ENCODE measurements around the gene LRRC7. TPM values are rescaled to one million over a fixed set of nuclear protein-coding genes. Genes with fewer than 3 reads are reported as not detected.

LRRC7 gene
- total RNA-seq, 1 donor from 2014 or later = 11.5 TPM

DNA sequence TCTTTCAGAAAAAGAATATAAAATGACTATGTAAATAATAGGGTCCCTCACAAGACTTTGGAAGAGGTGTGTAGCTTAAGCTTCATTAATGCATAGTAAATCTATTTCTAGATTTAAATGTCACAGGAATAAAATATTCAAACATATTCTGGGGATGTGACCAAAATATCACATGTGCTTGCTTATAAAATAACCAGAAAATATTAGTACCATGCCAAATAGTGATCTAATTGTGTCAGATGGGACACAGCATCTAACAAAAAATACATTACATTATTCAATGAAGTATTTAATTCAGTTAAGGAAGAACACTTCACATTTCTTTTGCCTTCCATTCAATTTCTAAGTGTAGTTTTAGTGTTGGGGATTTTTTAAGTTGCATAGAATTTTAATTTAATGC is 458.1 kb downstream of the LRRC7 start:
- H3K27me3 ChIP-seq (ENCODE audit: control insufficient read depth in 3 of 3, insufficient read depth in 3 of 3, low read length in 3 of 3) = no peaks in the 10 kb centered on the region

GRCh38 chr1:70033266-70033873 is 465.6 kb downstream of the LRRC7 start:
- Histone ChIP-seq H3K36me3 (ENCODE audit: control insufficient read depth in 3 of 3, insufficient read depth in 3 of 3, low read length in 3 of 3) (no peaks in the 10 kb centered on the region), H3K27ac (ENCODE audit: low read depth, low read length) (no peak overlapping the region), H3K27me3 (ENCODE audit: control insufficient read depth in 3 of 3, insufficient read depth in 3 of 3, low read length in 3 of 3) (no peaks in the 10 kb centered on the region), H3K4me1 (ENCODE audit: control insufficient read depth in 3 of 3, insufficient read depth in 3 of 3, low read length in 3 of 3) (no peaks in the 10 kb centered on the region), H3K9me3 (ENCODE audit: control insufficient read depth in 3 of 3, low read length in 3 of 3) (no peaks in the 10 kb centered on the region), H3K9ac (ENCODE audit: low read depth in 1 of 3, low read length in 3 of 3) (no peak overlapping the region), H3K4me3 (ENCODE audit: low read length in 3 of 3) (no peak overlapping the region)

More for the DNA sequence above, 458.1 kb downstream of the LRRC7 start:
- Histone ChIP-seq H3K27ac (ENCODE audit: low read depth, low read length) (no peak overlapping the region), H3K9me3 (ENCODE audit: control insufficient read depth in 3 of 3, low read length in 3 of 3) (no peaks in the 10 kb centered on the region), H3K9ac (ENCODE audit: low read depth in 1 of 3, low read length in 3 of 3) (no peak overlapping the region), H3K36me3 (ENCODE audit: control insufficient read depth in 3 of 3, insufficient read depth in 3 of 3, low read length in 3 of 3) (no peaks in the 10 kb centered on the region), H3K4me1 (ENCODE audit: control insufficient read depth in 3 of 3, insufficient read depth in 3 of 3, low read length in 3 of 3) (no peaks in the 10 kb centered on the region), H3K4me3 (ENCODE audit: low read length in 3 of 3) (no peak overlapping the region)

- Histone ChIP-seq H3K27me3 (ENCODE audit: control insufficient read depth in 3 of 3, insufficient read depth in 3 of 3, low read length in 3 of 3) (no peaks in the 10 kb centered on the region), H3K4me1 (ENCODE audit: control insufficient read depth in 3 of 3, insufficient read depth in 3 of 3, low read length in 3 of 3) (no peaks in the 10 kb centered on the region), H3K4me3 (ENCODE audit: low read length in 3 of 3) (no peak overlapping the region), H3K9me3 (ENCODE audit: control insufficient read depth in 3 of 3, low read length in 3 of 3) (no peaks in the 10 kb centered on the region), H3K36me3 (ENCODE audit: control insufficient read depth in 3 of 3, insufficient read depth in 3 of 3, low read length in 3 of 3) (no peaks in the 10 kb centered on the region), H3K9ac (ENCODE audit: low read depth in 1 of 3, low read length in 3 of 3) (no peak overlapping the region), H3K27ac (ENCODE audit: low read depth, low read length) (no peak overlapping the region)
These were observed 466.2 kb downstream of the LRRC7 start for GRCh38 chr1:70033936-70034335.

- no peak overlapping the region for H3K4me3 ChIP-seq (ENCODE audit: low read length in 3 of 3)
- H3K27ac ChIP-seq (ENCODE audit: low read depth, low read length) = no peak overlapping the region
- H3K9me3 ChIP-seq (ENCODE audit: control insufficient read depth in 3 of 3, low read length in 3 of 3) = no peaks in the 10 kb centered on the region
- no peaks in the 10 kb centered on the region for H3K27me3 ChIP-seq (ENCODE audit: control insufficient read depth in 3 of 3, insufficient read depth in 3 of 3, low read length in 3 of 3)
- H3K4me1 ChIP-seq (ENCODE audit: control insufficient read depth in 3 of 3, insufficient read depth in 3 of 3, low read length in 3 of 3) = no peaks in the 10 kb centered on the region
- H3K36me3 ChIP-seq (ENCODE audit: control insufficient read depth in 3 of 3, insufficient read depth in 3 of 3, low read length in 3 of 3) = no peaks in the 10 kb centered on the region
- H3K9ac ChIP-seq (ENCODE audit: low read depth in 1 of 3, low read length in 3 of 3) = no peak overlapping the region
These were observed 466.7 kb downstream of the LRRC7 start for GRCh38 chr1:70034403-70034802.

DNA sequence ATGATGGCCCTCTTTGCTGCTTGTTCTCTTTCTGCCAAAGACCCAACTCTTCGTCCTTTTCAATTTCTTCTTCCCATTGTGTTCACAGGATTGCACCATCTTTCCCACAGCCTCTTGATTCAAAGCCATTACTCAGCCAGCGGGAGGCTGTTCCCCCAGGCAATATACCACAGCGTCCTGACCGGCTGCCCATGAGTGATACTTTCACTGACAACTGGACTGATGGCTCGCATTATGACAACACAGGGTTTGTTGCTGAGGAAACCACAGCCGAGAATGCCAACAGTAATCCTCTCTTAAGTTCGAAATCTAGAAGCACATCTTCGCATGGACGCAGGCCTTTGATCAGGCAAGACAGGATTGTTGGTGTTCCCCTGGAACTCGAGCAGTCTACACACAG is 470.3 kb downstream of the LRRC7 start:
- no peak overlapping the region for H3K9ac ChIP-seq (ENCODE audit: low read depth in 1 of 3, low read length in 3 of 3)
- no peaks in the 10 kb centered on the region for H3K27me3 ChIP-seq (ENCODE audit: control insufficient read depth in 3 of 3, insufficient read depth in 3 of 3, low read length in 3 of 3)
- H3K4me3 ChIP-seq (ENCODE audit: low read length in 3 of 3) = no peak overlapping the region
- H3K9me3 ChIP-seq (ENCODE audit: control insufficient read depth in 3 of 3, low read length in 3 of 3) = no peaks in the 10 kb centered on the region
- H3K4me1 ChIP-seq (ENCODE audit: control insufficient read depth in 3 of 3, insufficient read depth in 3 of 3, low read length in 3 of 3) = no peaks in the 10 kb centered on the region
- H3K36me3 ChIP-seq (ENCODE audit: control insufficient read depth in 3 of 3, insufficient read depth in 3 of 3, low read length in 3 of 3) = no peaks in the 10 kb centered on the region
- H3K27ac ChIP-seq (ENCODE audit: low read depth, low read length) = no peak overlapping the region

- no peaks in the 10 kb centered on the region for H3K27me3 ChIP-seq (ENCODE audit: control insufficient read depth in 3 of 3, insufficient read depth in 3 of 3, low read length in 3 of 3)
- H3K9ac ChIP-seq (ENCODE audit: low read depth in 1 of 3, low read length in 3 of 3) = no peak overlapping the region
- no peak overlapping the region for H3K27ac ChIP-seq (ENCODE audit: low read depth, low read length)
- H3K36me3 ChIP-seq (ENCODE audit: control insufficient read depth in 3 of 3, insufficient read depth in 3 of 3, low read length in 3 of 3) = no peaks in the 10 kb centered on the region
- H3K4me3 ChIP-seq (ENCODE audit: low read length in 3 of 3) = no peak overlapping the region
- H3K4me1 ChIP-seq (ENCODE audit: control insufficient read depth in 3 of 3, insufficient read depth in 3 of 3, low read length in 3 of 3) = no peaks in the 10 kb centered on the region
- no peaks in the 10 kb centered on the region for H3K9me3 ChIP-seq (ENCODE audit: control insufficient read depth in 3 of 3, low read length in 3 of 3)
These were observed 471.8 kb downstream of the LRRC7 start for GRCh38 chr1:70039485-70039884.

DNA sequence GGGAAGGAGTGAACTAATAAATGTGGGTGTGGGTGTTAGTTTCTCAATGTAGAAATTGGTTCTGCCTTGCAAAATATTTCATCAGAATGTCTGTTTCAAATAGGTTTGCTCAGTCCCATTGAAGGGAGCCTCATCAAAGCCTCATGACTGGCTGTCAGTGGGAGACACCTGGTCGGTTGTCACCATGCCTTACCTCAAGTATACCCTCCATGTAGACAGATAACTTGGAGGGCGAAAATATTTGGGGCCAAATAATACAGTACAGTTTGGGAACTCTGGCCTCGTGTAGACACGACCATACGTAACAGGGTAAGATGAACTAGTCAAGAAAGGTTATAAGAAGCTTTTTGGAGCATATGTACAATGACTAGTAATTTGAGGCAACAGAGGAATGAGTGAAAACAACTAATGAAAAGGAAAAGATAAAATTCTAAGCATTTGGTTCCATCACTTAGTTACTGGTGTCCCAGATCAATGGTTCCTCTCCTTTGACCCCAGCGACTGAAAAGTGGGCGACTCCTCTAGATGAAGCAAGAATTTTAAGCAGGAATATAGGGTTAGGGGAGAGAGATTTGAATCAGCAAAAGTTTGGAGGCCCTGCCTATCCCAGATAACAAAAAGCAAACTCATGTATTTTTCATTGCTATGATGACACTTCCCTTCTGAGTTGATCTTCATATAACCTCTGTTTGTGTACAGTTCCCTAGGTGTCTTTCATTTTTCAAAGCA is 473.8 kb downstream of the LRRC7 start:
- no peaks in the 10 kb centered on the region for H3K36me3 ChIP-seq (ENCODE audit: control insufficient read depth in 3 of 3, insufficient read depth in 3 of 3, low read length in 3 of 3)
- H3K27ac ChIP-seq (ENCODE audit: low read depth, low read length) = no peak overlapping the region

DNA sequence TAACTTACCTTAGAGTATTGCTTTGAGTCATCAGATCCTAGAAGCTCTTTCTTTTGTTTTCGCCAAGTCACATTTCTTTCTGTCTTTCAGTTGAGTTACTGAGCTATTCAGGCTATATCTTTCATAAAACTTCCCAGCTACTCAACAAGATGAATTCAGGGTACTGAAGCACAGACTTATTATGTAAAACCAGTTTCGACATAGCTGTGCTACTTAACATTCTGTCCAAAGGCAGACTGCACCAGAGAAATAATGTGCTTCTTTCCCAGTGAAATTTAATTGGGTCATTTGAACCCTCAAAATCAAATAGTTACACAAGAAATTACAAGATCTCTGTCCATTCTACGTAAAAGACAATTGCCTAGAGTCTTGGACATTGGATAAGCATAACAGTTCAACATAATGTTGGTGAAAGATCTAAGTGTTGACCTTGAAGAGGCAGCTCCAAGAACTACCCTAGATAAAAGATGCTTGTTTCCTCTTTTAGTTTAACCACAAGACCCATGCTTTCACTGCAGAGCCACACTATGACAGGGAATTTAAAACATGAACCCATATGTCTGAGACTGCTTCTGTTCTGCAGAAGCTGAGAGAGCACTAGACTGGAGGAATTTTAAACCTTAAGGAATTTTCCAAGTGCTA is 474.5 kb downstream of the LRRC7 start:
- no peaks in the 10 kb centered on the region for H3K36me3 ChIP-seq (ENCODE audit: control insufficient read depth in 3 of 3, insufficient read depth in 3 of 3, low read length in 3 of 3)
- H3K27ac ChIP-seq (ENCODE audit: low read depth, low read length) = no peak overlapping the region
- no peaks in the 10 kb centered on the region for H3K4me1 ChIP-seq (ENCODE audit: control insufficient read depth in 3 of 3, insufficient read depth in 3 of 3, low read length in 3 of 3)

More for the DNA sequence above, 473.8 kb downstream of the LRRC7 start:
- Histone ChIP-seq H3K27me3 (ENCODE audit: control insufficient read depth in 3 of 3, insufficient read depth in 3 of 3, low read length in 3 of 3) (no peaks in the 10 kb centered on the region), H3K9ac (ENCODE audit: low read depth in 1 of 3, low read length in 3 of 3) (no peak overlapping the region), H3K4me1 (ENCODE audit: control insufficient read depth in 3 of 3, insufficient read depth in 3 of 3, low read length in 3 of 3) (no peaks in the 10 kb centered on the region), H3K4me3 (ENCODE audit: low read length in 3 of 3) (no peak overlapping the region), H3K9me3 (ENCODE audit: control insufficient read depth in 3 of 3, low read length in 3 of 3) (no peaks in the 10 kb centered on the region)

DNA sequence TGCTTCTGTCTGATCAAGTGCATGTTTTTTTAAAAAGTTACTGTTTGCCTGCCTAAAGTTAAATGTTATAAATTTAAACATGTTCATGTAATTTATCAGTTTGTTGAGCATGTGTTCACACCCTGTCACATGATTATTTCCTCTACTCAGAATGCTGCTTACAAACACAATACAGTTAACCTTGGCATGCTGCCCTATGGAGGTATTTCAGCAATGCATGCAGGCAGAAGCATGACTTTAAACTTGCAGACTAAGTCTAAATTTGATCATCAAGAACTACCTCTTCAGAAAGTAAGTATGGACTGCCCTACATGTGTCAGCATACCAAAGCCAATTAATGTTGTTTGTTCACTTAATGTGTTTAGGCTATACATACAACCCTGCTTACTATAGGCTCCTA is 476.1 kb downstream of the LRRC7 start:
- Histone ChIP-seq H3K9ac (ENCODE audit: low read depth in 1 of 3, low read length in 3 of 3) (no peak overlapping the region), H3K4me3 (ENCODE audit: low read length in 3 of 3) (no peak overlapping the region), H3K27ac (ENCODE audit: low read depth, low read length) (no peak overlapping the region), H3K27me3 (ENCODE audit: control insufficient read depth in 3 of 3, insufficient read depth in 3 of 3, low read length in 3 of 3) (no peaks in the 10 kb centered on the region), H3K36me3 (ENCODE audit: control insufficient read depth in 3 of 3, insufficient read depth in 3 of 3, low read length in 3 of 3) (no peaks in the 10 kb centered on the region), H3K9me3 (ENCODE audit: control insufficient read depth in 3 of 3, low read length in 3 of 3) (no peaks in the 10 kb centered on the region), H3K4me1 (ENCODE audit: control insufficient read depth in 3 of 3, insufficient read depth in 3 of 3, low read length in 3 of 3) (no peaks in the 10 kb centered on the region)

More for the DNA sequence above, 474.5 kb downstream of the LRRC7 start:
- Histone ChIP-seq H3K9ac (ENCODE audit: low read depth in 1 of 3, low read length in 3 of 3) (no peak overlapping the region), H3K4me3 (ENCODE audit: low read length in 3 of 3) (no peak overlapping the region), H3K9me3 (ENCODE audit: control insufficient read depth in 3 of 3, low read length in 3 of 3) (no peaks in the 10 kb centered on the region), H3K27me3 (ENCODE audit: control insufficient read depth in 3 of 3, insufficient read depth in 3 of 3, low read length in 3 of 3) (no peaks in the 10 kb centered on the region)

- Histone ChIP-seq H3K9ac (ENCODE audit: low read depth in 1 of 3, low read length in 3 of 3) (no peak overlapping the region), H3K36me3 (ENCODE audit: control insufficient read depth in 3 of 3, insufficient read depth in 3 of 3, low read length in 3 of 3) (no peaks in the 10 kb centered on the region), H3K4me3 (ENCODE audit: low read length in 3 of 3) (no peak overlapping the region), H3K4me1 (ENCODE audit: control insufficient read depth in 3 of 3, insufficient read depth in 3 of 3, low read length in 3 of 3) (no peaks in the 10 kb centered on the region), H3K27me3 (ENCODE audit: control insufficient read depth in 3 of 3, insufficient read depth in 3 of 3, low read length in 3 of 3) (no peaks in the 10 kb centered on the region), H3K9me3 (ENCODE audit: control insufficient read depth in 3 of 3, low read length in 3 of 3) (no peaks in the 10 kb centered on the region), H3K27ac (ENCODE audit: low read depth, low read length) (no peak overlapping the region)
These were observed 477.1 kb downstream of the LRRC7 start for GRCh38 chr1:70044832-70045231.
